LNCaP clone FGC (cell line): ENCODE data around the gene GPC3.

Source experiments
- DNase-seq: peaks from one replicate; pipeline ENCODE4 v3.0.0-alpha.2; 2011; ENCODE audit warnings: low read depth
- H3K4me3 ChIP-seq: 2 replicates; pipeline ENCODE4 v1.5.1; 2011; ENCODE audit warnings: mild to moderate bottlenecking, low read depth, low read length, control low read depth
- TF ChIP-seq, protein P1 (sequence below): IDR thresholded peaks from 2 replicates; pipeline ENCODE4 v1.5.1; 2012; ENCODE audit warnings: mild to moderate bottlenecking; ENCODE audit not compliant: control insufficient read depth, insufficient read depth; ENCODE audit errors: extremely low read depth

The GPC3 gene

DNA sequence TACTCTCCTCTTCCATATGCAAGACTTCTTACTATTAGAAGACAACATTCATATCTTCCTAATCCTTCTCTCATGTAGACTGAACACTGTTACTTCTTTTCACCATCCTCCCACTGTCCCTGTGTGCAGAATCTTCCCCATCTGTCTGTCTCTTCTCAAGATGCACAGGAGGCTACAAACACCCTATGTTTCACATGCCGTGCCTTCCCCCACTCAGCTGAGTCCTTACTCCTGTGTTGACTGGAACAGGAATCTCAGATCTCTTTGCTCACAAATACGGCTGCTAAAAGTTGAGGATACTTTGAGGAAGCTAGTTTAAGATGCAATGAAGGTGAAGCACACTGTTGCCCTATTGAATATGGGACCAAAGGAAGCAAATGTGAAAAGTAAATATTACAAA, 401.6 kb downstream of the GPC3 start:
- no peak for DNase-seq
- H3K4me3 ChIP-seq, result no peak overlapping the region
- TF ChIP-seq, protein P1, sequence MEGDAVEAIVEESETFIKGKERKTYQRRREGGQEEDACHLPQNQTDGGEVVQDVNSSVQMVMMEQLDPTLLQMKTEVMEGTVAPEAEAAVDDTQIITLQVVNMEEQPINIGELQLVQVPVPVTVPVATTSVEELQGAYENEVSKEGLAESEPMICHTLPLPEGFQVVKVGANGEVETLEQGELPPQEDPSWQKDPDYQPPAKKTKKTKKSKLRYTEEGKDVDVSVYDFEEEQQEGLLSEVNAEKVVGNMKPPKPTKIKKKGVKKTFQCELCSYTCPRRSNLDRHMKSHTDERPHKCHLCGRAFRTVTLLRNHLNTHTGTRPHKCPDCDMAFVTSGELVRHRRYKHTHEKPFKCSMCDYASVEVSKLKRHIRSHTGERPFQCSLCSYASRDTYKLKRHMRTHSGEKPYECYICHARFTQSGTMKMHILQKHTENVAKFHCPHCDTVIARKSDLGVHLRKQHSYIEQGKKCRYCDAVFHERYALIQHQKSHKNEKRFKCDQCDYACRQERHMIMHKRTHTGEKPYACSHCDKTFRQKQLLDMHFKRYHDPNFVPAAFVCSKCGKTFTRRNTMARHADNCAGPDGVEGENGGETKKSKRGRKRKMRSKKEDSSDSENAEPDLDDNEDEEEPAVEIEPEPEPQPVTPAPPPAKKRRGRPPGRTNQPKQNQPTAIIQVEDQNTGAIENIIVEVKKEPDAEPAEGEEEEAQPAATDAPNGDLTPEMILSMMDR, result no peak

DNA sequence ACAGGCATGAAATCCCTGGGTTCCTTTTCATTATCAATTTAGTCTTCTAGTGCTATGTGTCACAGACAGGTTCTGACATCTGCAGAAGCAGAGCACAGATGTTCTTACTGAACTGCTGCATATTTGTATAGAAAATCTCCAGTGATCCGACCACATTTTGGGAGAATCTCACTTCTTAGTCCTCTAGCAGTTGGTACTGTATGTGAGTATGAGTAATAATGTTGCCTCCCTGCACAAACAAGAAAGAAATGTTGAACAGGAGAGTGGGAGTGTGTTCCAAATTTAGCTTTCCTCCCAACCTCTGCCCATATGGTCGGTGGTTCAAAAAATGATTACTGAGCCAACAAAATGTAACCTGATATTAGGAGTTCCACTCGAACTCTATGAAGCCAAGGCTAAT, 404.8 kb downstream of the GPC3 start:
- TF ChIP-seq, protein P1, result no peak
- no peak overlapping the region for H3K4me3 ChIP-seq
- DNase-seq, result no peak

DNA sequence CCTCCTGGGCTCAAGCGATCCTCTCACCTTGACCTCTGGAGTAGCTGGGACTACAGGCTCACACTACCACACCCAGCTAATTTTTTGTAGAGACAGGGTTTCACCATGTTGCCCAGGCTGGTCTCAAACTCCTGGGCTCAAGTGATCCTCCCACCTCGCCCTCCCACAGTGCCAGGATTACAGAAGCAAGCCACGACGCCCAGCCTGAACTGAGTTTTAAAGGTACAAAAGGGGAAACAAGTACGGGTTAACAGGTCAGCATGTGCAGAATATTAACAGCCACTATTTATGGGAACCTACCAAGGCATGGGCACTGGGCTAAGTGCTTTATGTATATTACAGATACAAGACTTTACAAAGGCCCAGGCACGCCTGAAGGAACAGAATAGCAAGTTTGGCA, 405.8 kb downstream of the GPC3 start:
- DNase-seq, result no peak

DNA sequence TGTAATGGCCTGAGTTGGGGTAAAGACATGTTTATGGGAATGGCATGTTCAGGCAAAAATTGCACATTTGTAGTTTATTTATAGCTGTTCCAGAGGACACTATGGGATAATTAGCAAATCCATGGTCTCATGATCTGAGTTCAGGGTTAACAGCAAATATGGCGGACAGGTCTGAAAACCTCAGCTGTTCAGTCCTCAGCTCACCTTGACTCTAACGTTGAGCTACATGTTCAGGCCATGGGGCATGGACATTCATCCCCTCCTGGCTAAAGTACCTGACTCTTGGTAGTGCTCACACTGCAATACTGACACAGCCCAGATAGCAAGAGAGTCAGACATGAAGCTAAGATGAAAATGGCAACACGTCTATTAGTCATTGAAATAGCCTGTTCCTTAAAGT, 408.5 kb downstream of the GPC3 start:
- TF ChIP-seq, protein P1, result no peak
- no peak for DNase-seq
- no peak overlapping the region for H3K4me3 ChIP-seq

More for the DNA sequence above, 405.8 kb downstream of the GPC3 start:
- H3K4me3 ChIP-seq, result no peak overlapping the region
- TF ChIP-seq, protein P1, result no peak

DNA sequence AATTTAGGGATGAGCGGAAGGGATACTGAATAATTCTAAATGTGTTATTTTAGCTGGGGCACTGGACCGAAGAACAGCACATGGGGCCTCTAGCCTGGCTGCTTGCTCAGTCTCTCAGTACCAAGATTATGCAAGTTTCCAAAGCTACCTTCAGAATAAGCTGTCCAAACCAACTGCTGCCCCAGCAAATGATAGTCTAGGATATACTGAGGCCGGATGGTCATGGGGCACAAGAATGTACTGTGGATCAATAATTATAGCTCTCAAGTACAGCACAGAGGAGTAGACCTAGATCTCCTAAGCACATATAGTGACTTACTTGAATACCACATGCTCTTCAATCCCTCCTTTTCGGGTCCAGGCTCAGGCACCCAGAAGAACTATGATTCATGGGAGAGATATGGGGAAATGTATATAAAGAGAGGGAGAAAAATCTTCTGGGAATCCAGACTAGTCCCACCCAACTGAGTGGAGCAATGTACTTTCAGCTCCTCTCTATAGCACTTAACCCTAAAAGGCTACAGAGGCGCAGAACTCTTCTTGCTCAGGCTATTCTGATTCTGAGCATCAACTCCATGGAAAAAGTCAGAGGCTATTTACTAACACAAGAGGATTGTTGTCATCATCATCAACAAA, 409.8 kb downstream of the GPC3 start:
- TF ChIP-seq, protein P1, result no peak
- H3K4me3 ChIP-seq, result no peak overlapping the region
- DNase-seq, result no peak

DNA sequence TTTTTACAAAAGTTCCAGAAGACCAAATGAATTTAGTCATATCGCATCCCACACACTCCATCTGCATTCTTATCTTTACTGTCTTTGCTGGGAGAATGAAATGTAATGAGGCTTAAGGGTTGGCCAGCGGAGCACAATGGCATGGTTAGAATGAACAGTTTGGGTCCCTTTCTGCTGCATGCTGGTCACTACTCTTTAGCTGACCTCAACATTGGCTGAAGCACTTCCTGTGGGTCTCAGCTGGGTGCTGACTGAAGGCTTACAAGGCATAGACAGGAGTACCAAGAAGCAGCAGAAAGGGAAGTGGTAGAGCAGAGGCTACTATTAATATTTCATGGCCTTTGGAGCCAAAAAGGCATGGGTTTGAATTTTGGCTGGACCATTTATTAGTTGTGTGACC, 410.7 kb downstream of the GPC3 start:
- TF ChIP-seq, protein P1, result no peak
- no peak for DNase-seq
- H3K4me3 ChIP-seq, result no peak overlapping the region

DNA sequence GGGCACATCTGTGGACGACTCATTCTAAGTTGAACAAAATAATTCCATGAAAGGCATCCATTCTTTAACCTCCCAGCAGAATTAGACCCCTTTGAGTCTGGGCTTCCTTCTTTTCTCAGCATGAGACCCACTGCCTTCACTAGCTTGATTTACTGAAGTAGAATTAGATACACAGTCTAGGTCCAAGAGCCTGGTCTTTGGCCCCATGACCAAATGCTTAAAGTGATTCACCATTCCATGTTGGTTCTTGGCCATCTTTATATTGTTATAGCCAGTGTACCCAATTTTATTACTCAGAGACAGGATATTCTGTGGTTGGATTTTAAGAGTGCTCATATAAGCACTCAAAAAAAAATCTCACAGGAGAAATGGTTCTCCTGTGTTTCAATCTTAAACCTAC, 414.8 kb downstream of the GPC3 start:
- no peak for DNase-seq
- TF ChIP-seq, protein P1, result no peak
- no peak overlapping the region for H3K4me3 ChIP-seq
